HEK293 (cell line): ENCODE data around the gene CIAO2A.

Experiments
- CTCF ChIA-PET: fragments of 350-600 bp; formaldehyde crosslinking; extraction: SDS; loops from one replicate; lab custom pipeline; 2021; ENCODE audit warnings: antibody characterized with exemption; lab: Yijun Ruan, JAX
- POLR2A ChIA-PET: fragments of 300-600 bp; formaldehyde crosslinking; extraction: SDS; loops from one replicate; lab custom pipeline; 2020; ENCODE audit warnings: antibody characterized with exemption, inconsistent platforms; lab: Yijun Ruan, JAX
- H3K27ac ChIP-seq: fragments of 200-500 bp; sonication (Bioruptor generic); 2 replicates; pipeline ENCODE4 v1.5.1; 2014; ENCODE audit warnings: low read depth, low read length, control low read depth, inconsistent platforms; ENCODE audit errors: extremely low read depth
- H3K36me3 ChIP-seq, 2 experiments: fragments of 200-500 bp in 1 of 2; sonication (Bioruptor generic) in 1 of 2; 1 replicate in 1 of 2; 2 replicates in 1 of 2; pipeline ENCODE4 v1.5.1; 2014 to 2017; ENCODE audit warnings: inconsistent platforms in 2 of 2, low read length in 2 of 2; ENCODE audit not compliant: control insufficient read depth in 2 of 2, insufficient read depth in 1 of 2
- H3K4me1 ChIP-seq: fragments of 200-500 bp; sonication (Bioruptor generic); 2 replicates; pipeline ENCODE4 v1.5.1; 2014; ENCODE audit warnings: mild to moderate bottlenecking, low read length, inconsistent platforms; ENCODE audit not compliant: control insufficient read depth, insufficient read depth
- H3K4me3 ChIP-seq: 2 replicates; pipeline ENCODE4 v1.5.1; 2011; ENCODE audit warnings: low read depth, mild to moderate bottlenecking, control low read depth, low read length, moderate library complexity
- H3K9me3 ChIP-seq: fragments of 200-500 bp; sonication (Bioruptor generic); 2 replicates; pipeline ENCODE4 v1.5.1; 2014; ENCODE audit warnings: low read depth, low read length, inconsistent platforms; ENCODE audit not compliant: control insufficient read depth, insufficient read depth
- KLF1 ChIP-seq: fragments of 450-650 bp; formaldehyde crosslinking; IDR thresholded peaks from 2 replicates; pipeline ENCODE4 v1.5.1; 2016; ENCODE audit warnings: missing biosample characterization, missing genetic modification characterization
- MEIS1 ChIP-seq: sonication (generic); formaldehyde crosslinking; IDR thresholded peaks from 2 replicates; pipeline ENCODE4 v1.8.1; 2022; ENCODE audit warnings: missing genetic modification reagents, mild to moderate bottlenecking, borderline replicate concordance
- ZBTB44 ChIP-seq: fragments of 450-650 bp; IDR thresholded peaks from 2 replicates; pipeline ENCODE4 v1.5.1; 2018; ENCODE audit warnings: missing biosample characterization, mild to moderate bottlenecking, missing genetic modification characterization
- ZEB2 ChIP-seq: fragments of 450-650 bp; formaldehyde crosslinking; IDR thresholded peaks from 2 replicates; pipeline ENCODE4 v1.5.1; 2016; ENCODE audit warnings: missing biosample characterization, missing genetic modification characterization
- ZFHX2 ChIP-seq: fragments of 450-650 bp; formaldehyde crosslinking; conservative IDR thresholded peaks from 2 replicates; pipeline ENCODE4 v1.5.1; 2016; ENCODE audit warnings: missing biosample characterization, missing genetic modification characterization
- ZNF19 ChIP-seq: fragments of 450-650 bp; formaldehyde crosslinking; IDR thresholded peaks from 2 replicates; pipeline ENCODE4; 2016; ENCODE audit warnings: missing biosample characterization, missing genetic modification characterization, low read depth
- ZNF248 ChIP-seq: fragments of 450-650 bp; formaldehyde crosslinking; IDR thresholded peaks from 2 replicates; pipeline ENCODE4 v1.5.1; 2017; ENCODE audit warnings: missing biosample characterization, missing genetic modification characterization
- ZNF501 ChIP-seq: fragments of 450-650 bp; formaldehyde crosslinking; IDR thresholded peaks from 2 replicates; pipeline ENCODE4 v1.5.1; 2016; ENCODE audit warnings: missing biosample characterization, missing genetic modification characterization
- ZNF518A ChIP-seq: fragments of 450-650 bp; formaldehyde crosslinking; conservative IDR thresholded peaks from 2 replicates; pipeline ENCODE4 v1.5.1; 2016; ENCODE audit warnings: low read depth, missing biosample characterization, missing genetic modification characterization
- ZNF544 ChIP-seq: fragments of 450-650 bp; formaldehyde crosslinking; IDR thresholded peaks from 2 replicates; pipeline ENCODE4 v1.5.0; 2017; ENCODE audit warnings: missing biosample characterization, missing genetic modification characterization
- ZNF610 ChIP-seq: fragments of 450-650 bp; formaldehyde crosslinking; IDR thresholded peaks from 2 replicates; pipeline ENCODE4 v1.5.1; 2016; ENCODE audit warnings: missing biosample characterization, missing genetic modification characterization, borderline replicate concordance
- ZNF704 ChIP-seq: fragments of 450-650 bp; formaldehyde crosslinking; IDR thresholded peaks from 2 replicates; pipeline ENCODE4 v1.5.1; 2016; ENCODE audit warnings: missing biosample characterization, missing genetic modification characterization
- ZNF776 ChIP-seq: fragments of 450-650 bp; formaldehyde crosslinking; IDR thresholded peaks from 2 replicates; pipeline ENCODE4 v1.5.0; 2017; ENCODE audit warnings: missing biosample characterization, missing genetic modification characterization, borderline replicate concordance
- TF ChIP-seq, protein P1 (sequence below): fragments of 450-650 bp; formaldehyde crosslinking; IDR thresholded peaks from 2 replicates; pipeline ENCODE4 v1.5.1; 2016; ENCODE audit warnings: missing biosample characterization, missing genetic modification characterization, borderline replicate concordance
- TF ChIP-seq, protein P2 (sequence below): fragments of 450-650 bp; formaldehyde crosslinking; IDR thresholded peaks from 2 replicates; pipeline ENCODE4 v1.5.1; 2016; ENCODE audit warnings: missing biosample characterization, missing genetic modification characterization, borderline replicate concordance

Gene CIAO2A

DNA sequence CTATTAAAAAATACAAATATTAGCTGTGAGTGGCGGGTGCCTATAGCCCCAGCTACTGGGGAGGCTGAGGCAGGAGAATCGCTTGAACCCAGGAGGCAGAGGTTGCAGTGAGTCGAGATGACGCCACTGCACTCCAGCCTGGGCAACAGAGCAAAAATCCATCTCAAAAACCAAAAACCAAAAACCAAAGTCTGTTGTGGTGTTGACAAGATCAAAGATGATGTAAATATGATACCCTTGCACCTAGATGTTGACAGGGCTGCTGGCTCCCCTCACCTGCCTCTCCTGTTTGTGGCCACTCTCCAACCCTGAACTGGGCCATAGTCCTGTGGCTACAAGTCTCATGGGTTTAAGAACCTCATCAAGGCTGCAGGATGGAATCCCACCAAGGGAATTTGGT, 63.5 kb downstream of the CIAO2A start:
- Histone ChIP-seq H3K4me1 (no peaks in the 10 kb centered on the region), H3K9me3 (no peaks in the 10 kb centered on the region), H3K36me3 (no peaks in the 10 kb centered on the region), H3K4me3 (no peak overlapping the region), H3K27ac (no peak overlapping the region)
- POLR2A ChIA-PET, result no interaction called here
- TF ChIP-seq ZNF704 (tag by site-specific recombination) (no peak), MEIS1 (CRISPR knock-in tag) (no peak), ZNF501 (tag by site-specific recombination) (no peak), KLF1 (tag by site-specific recombination) (no peak), ZEB2 (no peak), ZNF248 (tag by site-specific recombination) (no peak), ZNF19 (tag by site-specific recombination) (no peak)
- TF ChIP-seq, protein P1, sequence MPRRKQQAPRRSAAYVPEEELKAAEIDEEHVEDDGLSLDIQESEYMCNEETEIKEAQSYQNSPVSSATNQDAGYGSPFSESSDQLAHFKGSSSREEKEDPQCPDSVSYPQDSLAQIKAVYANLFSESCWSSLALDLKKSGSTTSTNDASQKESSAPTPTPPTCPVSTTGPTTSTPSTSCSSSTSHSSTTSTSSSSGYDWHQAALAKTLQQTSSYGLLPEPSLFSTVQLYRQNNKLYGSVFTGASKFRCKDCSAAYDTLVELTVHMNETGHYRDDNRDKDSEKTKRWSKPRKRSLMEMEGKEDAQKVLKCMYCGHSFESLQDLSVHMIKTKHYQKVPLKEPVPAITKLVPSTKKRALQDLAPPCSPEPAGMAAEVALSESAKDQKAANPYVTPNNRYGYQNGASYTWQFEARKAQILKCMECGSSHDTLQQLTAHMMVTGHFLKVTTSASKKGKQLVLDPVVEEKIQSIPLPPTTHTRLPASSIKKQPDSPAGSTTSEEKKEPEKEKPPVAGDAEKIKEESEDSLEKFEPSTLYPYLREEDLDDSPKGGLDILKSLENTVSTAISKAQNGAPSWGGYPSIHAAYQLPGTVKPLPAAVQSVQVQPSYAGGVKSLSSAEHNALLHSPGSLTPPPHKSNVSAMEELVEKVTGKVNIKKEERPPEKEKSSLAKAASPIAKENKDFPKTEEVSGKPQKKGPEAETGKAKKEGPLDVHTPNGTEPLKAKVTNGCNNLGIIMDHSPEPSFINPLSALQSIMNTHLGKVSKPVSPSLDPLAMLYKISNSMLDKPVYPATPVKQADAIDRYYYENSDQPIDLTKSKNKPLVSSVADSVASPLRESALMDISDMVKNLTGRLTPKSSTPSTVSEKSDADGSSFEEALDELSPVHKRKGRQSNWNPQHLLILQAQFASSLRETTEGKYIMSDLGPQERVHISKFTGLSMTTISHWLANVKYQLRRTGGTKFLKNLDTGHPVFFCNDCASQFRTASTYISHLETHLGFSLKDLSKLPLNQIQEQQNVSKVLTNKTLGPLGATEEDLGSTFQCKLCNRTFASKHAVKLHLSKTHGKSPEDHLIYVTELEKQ (tag by site-specific recombination), result no peak
- CTCF ChIA-PET, result no interaction called here

GRCh38 chr15:64029633-64030032, 64.0 kb downstream of the CIAO2A start:
- Histone ChIP-seq H3K36me3 (no peaks in the 10 kb centered on the region), H3K9me3 (no peaks in the 10 kb centered on the region), H3K4me1 (no peaks in the 10 kb centered on the region), H3K4me3 (no peak overlapping the region), H3K27ac (no peak overlapping the region)
- CTCF ChIA-PET, result interaction anchor here (1.2 kb wide), 1 partner anchor 16 kb away, joined by 3 read pairs; no protein-coding TSS in a partner anchor
- POLR2A ChIA-PET, result no interaction called here
- TF ChIP-seq ZNF776 (tag by site-specific recombination) (no peak), ZBTB44 (no peak), ZFHX2 (tag by site-specific recombination) (no peak), KLF1 (tag by site-specific recombination) (no peak), ZNF610 (tag by site-specific recombination) (no peak), ZNF544 (tag by site-specific recombination) (no peak), ZNF518A (tag by site-specific recombination) (no peak)
- TF ChIP-seq, protein P2, sequence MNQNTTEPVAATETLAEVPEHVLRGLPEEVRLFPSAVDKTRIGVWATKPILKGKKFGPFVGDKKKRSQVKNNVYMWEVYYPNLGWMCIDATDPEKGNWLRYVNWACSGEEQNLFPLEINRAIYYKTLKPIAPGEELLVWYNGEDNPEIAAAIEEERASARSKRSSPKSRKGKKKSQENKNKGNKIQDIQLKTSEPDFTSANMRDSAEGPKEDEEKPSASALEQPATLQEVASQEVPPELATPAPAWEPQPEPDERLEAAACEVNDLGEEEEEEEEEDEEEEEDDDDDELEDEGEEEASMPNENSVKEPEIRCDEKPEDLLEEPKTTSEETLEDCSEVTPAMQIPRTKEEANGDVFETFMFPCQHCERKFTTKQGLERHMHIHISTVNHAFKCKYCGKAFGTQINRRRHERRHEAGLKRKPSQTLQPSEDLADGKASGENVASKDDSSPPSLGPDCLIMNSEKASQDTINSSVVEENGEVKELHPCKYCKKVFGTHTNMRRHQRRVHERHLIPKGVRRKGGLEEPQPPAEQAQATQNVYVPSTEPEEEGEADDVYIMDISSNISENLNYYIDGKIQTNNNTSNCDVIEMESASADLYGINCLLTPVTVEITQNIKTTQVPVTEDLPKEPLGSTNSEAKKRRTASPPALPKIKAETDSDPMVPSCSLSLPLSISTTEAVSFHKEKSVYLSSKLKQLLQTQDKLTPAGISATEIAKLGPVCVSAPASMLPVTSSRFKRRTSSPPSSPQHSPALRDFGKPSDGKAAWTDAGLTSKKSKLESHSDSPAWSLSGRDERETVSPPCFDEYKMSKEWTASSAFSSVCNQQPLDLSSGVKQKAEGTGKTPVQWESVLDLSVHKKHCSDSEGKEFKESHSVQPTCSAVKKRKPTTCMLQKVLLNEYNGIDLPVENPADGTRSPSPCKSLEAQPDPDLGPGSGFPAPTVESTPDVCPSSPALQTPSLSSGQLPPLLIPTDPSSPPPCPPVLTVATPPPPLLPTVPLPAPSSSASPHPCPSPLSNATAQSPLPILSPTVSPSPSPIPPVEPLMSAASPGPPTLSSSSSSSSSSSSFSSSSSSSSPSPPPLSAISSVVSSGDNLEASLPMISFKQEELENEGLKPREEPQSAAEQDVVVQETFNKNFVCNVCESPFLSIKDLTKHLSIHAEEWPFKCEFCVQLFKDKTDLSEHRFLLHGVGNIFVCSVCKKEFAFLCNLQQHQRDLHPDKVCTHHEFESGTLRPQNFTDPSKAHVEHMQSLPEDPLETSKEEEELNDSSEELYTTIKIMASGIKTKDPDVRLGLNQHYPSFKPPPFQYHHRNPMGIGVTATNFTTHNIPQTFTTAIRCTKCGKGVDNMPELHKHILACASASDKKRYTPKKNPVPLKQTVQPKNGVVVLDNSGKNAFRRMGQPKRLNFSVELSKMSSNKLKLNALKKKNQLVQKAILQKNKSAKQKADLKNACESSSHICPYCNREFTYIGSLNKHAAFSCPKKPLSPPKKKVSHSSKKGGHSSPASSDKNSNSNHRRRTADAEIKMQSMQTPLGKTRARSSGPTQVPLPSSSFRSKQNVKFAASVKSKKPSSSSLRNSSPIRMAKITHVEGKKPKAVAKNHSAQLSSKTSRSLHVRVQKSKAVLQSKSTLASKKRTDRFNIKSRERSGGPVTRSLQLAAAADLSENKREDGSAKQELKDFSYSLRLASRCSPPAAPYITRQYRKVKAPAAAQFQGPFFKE (tag by site-specific recombination), result no peak
